Measurements from ENCODE around the gene HSPB7.

DNA sequence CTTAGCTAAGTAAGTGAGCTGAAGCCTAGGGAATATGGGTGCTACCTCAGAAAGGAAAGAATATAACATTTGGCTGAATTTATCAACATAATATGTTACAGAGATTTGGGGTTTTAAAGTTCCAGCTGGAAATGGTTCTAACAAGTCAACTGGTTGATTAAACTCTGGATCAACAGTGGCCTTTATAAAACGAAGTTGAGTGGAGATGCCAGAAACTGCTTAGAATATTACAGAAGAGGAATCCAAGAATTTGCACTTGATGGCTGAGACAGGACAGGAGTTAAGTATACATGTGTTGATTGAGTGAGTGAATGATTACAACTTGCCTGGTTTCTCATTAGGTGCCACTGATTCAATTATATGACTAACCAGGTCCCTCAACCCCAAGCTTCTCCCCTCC, 34.6 kb downstream of the HSPB7 start:
- TF ChIP-seq, protein P1, sequence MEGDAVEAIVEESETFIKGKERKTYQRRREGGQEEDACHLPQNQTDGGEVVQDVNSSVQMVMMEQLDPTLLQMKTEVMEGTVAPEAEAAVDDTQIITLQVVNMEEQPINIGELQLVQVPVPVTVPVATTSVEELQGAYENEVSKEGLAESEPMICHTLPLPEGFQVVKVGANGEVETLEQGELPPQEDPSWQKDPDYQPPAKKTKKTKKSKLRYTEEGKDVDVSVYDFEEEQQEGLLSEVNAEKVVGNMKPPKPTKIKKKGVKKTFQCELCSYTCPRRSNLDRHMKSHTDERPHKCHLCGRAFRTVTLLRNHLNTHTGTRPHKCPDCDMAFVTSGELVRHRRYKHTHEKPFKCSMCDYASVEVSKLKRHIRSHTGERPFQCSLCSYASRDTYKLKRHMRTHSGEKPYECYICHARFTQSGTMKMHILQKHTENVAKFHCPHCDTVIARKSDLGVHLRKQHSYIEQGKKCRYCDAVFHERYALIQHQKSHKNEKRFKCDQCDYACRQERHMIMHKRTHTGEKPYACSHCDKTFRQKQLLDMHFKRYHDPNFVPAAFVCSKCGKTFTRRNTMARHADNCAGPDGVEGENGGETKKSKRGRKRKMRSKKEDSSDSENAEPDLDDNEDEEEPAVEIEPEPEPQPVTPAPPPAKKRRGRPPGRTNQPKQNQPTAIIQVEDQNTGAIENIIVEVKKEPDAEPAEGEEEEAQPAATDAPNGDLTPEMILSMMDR (IDR thresholded peaks at IDR 0.05; ENCODE audit: low read depth, low read length), result no peak
- TF ChIP-seq EZH2phosphoT487 (IDR thresholded peaks at IDR 0.05; ENCODE audit: low read depth), result no peak

Measured in OCI-LY3 (cell line).